K562 (cell line): Measurements from ENCODE around the gene CLEC18B. TPM values are rescaled to one million over a fixed set of nuclear protein-coding genes. Genes with fewer than 3 reads are reported as not detected.

Experiments
- ATAC-seq: fragments of 200-7000 bp; cut with Tn5 transposase; 3 replicates; pipeline ENCODE4 v1.9.1; 2020; ENCODE audit warnings: moderate library complexity
- BruUV-seq: library from RNA; stranded (reverse); fragments of 400-500 nt; replicated peaks from 2 replicates; lab custom pipeline; 2021; lab: Mats Ljungman, UMichigan
- CTCF ChIA-PET: fragments of 300-600 bp; formaldehyde crosslinking; extraction: SDS; loops from one replicate; lab custom pipeline; 2021; ENCODE audit warnings: low intra/inter-chr PET ratio; lab: Yijun Ruan, JAX
- POLR2A ChIA-PET: fragments of 300-600, 350-650 bp; sonication (Branson Sonifier 250); formaldehyde crosslinking; extraction: SDS; loops from one replicate; lab custom pipeline; 2021; ENCODE audit warnings: antibody characterized with exemption, inconsistent platforms; lab: Yijun Ruan, JAX
- DNase-seq, 4 experiments: peaks; one replicate each; pipeline versions ENCODE4 v3.0.0 to v3.0.0-alpha.2; 2011 to 2018; ENCODE audit warnings: low spot score in 3 of 4, mixed read lengths in 3 of 4; ENCODE audit errors: extremely low read depth in 1 of 4
- FAIRE-seq: peaks from 2 replicates; lab custom pipeline; 2011; peaks lifted over from hg19 to GRCh38; lab: Jason Lieb, UNC
- H2AFZ ChIP-seq: 2 replicates; pipeline ENCODE4 v1.6.0; 2011; ENCODE audit warnings: low read depth, low read length, control low read depth, inconsistent platforms
- H3K27ac ChIP-seq: fragments of 200-600 bp; 3 replicates; pipeline ENCODE4 v1.8.0; 2011; ENCODE audit warnings: low read depth, mild to moderate bottlenecking, control low read depth, inconsistent platforms, low read length, moderate library complexity, mixed read lengths; ENCODE audit errors: extremely low read depth
- H3K27me3 ChIP-seq, 2 experiments: fragments of 300-600 bp in 1 of 2; 2 replicates in 1 of 2; 3 replicates in 1 of 2; pipeline versions ENCODE4 v1.6.0 to v1.8.0; 2011; ENCODE audit warnings: inconsistent platforms in 2 of 2, low read length in 2 of 2, mild to moderate bottlenecking in 1 of 2, mixed read lengths in 1 of 2, moderate library complexity in 1 of 2; ENCODE audit not compliant: control insufficient read depth in 2 of 2, insufficient read depth in 2 of 2
- H3K36me3 ChIP-seq: fragments of 300-600 bp; 3 replicates; pipeline ENCODE4 v1.8.0; 2011; ENCODE audit warnings: mild to moderate bottlenecking, low read length, inconsistent platforms; ENCODE audit not compliant: control insufficient read depth, insufficient read depth
- H3K4me1 ChIP-seq, 2 experiments: fragments of 200-600 bp in 1 of 2; replicated peaks in 1 of 2; 2 replicates in 1 of 2; 3 replicates in 1 of 2; pipeline versions ENCODE4 v1.5.1 to v1.8.0; 2011; ENCODE audit warnings: inconsistent platforms in 2 of 2, low read length in 2 of 2, mild to moderate bottlenecking in 1 of 2, mixed read lengths in 1 of 2, moderate library complexity in 1 of 2; ENCODE audit not compliant: control insufficient read depth in 2 of 2, insufficient read depth in 2 of 2
- H3K4me2 ChIP-seq: 2 replicates; pipeline ENCODE4 v1.6.1; 2011; ENCODE audit warnings: low read length, control low read depth, inconsistent platforms, mixed read lengths; ENCODE audit not compliant: insufficient read depth
- H3K4me3 ChIP-seq: fragments of 200-600 bp; sonication (generic), shearing (Covaris generic); 2 replicates; pipeline ENCODE4 v1.5.1; 2016; ENCODE audit warnings: control low read depth, inconsistent platforms
- H3K79me2 ChIP-seq: fragments of 200-600 bp; 3 replicates; pipeline ENCODE4 v1.8.0; 2011; ENCODE audit warnings: low read length, inconsistent platforms; ENCODE audit not compliant: control insufficient read depth, insufficient read depth
- H3K9ac ChIP-seq, 2 experiments: 2 replicates each; pipeline versions ENCODE4 v1.6.0 to v1.6.1; 2011; ENCODE audit warnings: low read depth in 2 of 2, low read length in 2 of 2, control low read depth in 1 of 2, inconsistent platforms in 1 of 2, mild to moderate bottlenecking in 1 of 2, mixed read lengths in 1 of 2; ENCODE audit not compliant: insufficient read depth in 1 of 2
- H3K9me1 ChIP-seq: one replicate; pipeline ENCODE4 v1.6.0; 2011; ENCODE audit warnings: inconsistent platforms, mild to moderate bottlenecking, low read length, moderate library complexity; ENCODE audit not compliant: control insufficient read depth, insufficient read depth
- H3K9me3 ChIP-seq: replicated peaks from 2 replicates; pipeline ENCODE4 v1.5.1; 2011; ENCODE audit warnings: low read depth, low read length, inconsistent platforms; ENCODE audit not compliant: control insufficient read depth, insufficient read depth
- H4K20me1 ChIP-seq: replicated peaks from 2 replicates; pipeline ENCODE4 v1.6.1; 2011; ENCODE audit warnings: low read length, inconsistent platforms, mixed read lengths; ENCODE audit not compliant: control insufficient read depth, insufficient read depth
- BACH1 ChIP-seq: fragments of 200-800 bp; sonication (Bioruptor generic); IDR thresholded peaks from 2 replicates; pipeline ENCODE4 v1.6.1; 2016; ENCODE audit warnings: missing genetic modification characterization, missing compliant biosample characterization
- CREM ChIP-seq: IDR thresholded peaks from 2 replicates; pipeline ENCODE4 v1.6.1; 2014; ENCODE audit warnings: antibody characterized with exemption, low read depth
- IRF2 ChIP-seq: sonication (generic); formaldehyde crosslinking; IDR thresholded peaks from 2 replicates; pipeline ENCODE4 v1.8.1; 2022; ENCODE audit warnings: mild to moderate bottlenecking, missing genetic modification reagents
- KLF6 ChIP-seq: fragments of 250-450 bp; sonication (Bioruptor Pico); IDR thresholded peaks from 2 replicates; pipeline ENCODE4 v1.4.0; 2020; ENCODE audit warnings: mild to moderate bottlenecking, moderate library complexity, borderline replicate concordance
- PPARD ChIP-seq: fragments of 250-450 bp; sonication (Bioruptor Pico); IDR thresholded peaks from 2 replicates; pipeline ENCODE4 v1.8.0; 2022; ENCODE audit warnings: inconsistent platforms, mild to moderate bottlenecking, moderate library complexity
- WGBS: fragments of 100-300 bp; shearing (Covaris generic); methylation state at CpG from one replicate; pipeline ENCODE4 v1.1.6; 2016; ENCODE audit warnings: low coverage, mixed read lengths; ENCODE audit not compliant: insufficient coverage; ENCODE audit errors: missing lambda C conversion rate; 5-methylcytosine and 5-hydroxymethylcytosine counted together
- in situ Hi-C: fragments of 300-500 bp; cut with MboI; formaldehyde crosslinking; loops from 4 replicates; pipeline ENCODE4 v1.15.0; 2018; ENCODE audit warnings: inconsistent platforms, mixed read lengths
- intact Hi-C: fragments of 100-400 bp; cut with micrococcal nuclease; formaldehyde crosslinking; loops from 2 replicates; pipeline ENCODE4 v1.14.2; 2022
- polyA plus RNA-seq, 8 experiments: library from polyadenylated mRNA; depleted of rRNA in 4 of 8; stranded (reverse) in 5 of 8; unstranded in 3 of 8; fragments of >200 nt; fragmentation: Nextera tagmentation in 2 of 8; fragmentation: Illumina TruSeq in 1 of 8; extraction: Ambion mirVana in 2 of 8; extraction: Trizol in 1 of 8; gene quantifications; 2 replicates each; pipeline versions ENCODE4 v1.2.1 to v1.2.3, GENCODE V29; 2011 to 2014; ENCODE audit warnings: inconsistent platforms in 1 of 8, missing spikeins in 1 of 8
- total RNA-seq, 7 experiments: library from RNA; depleted of rRNA in 6 of 7; stranded (reverse); fragments of >200 nt in 6 of 7; fragmentation: Illumina TruSeq in 2 of 7; extraction: Trizol in 2 of 7; gene quantifications; 2 replicates each; pipeline versions ENCODE4 v1.2.1 to v1.2.3, GENCODE V29; 2011 to 2021; ENCODE audit warnings: low replicate concordance in 1 of 7
- TF ChIP-seq, protein P1 (sequence below): fragments of 450-650 bp; IDR thresholded peaks from 2 replicates; pipeline ENCODE4 v1.7.1; 2018; ENCODE audit warnings: mild to moderate bottlenecking, low read depth; ENCODE audit not compliant: partially characterized antibody
- TF ChIP-seq, protein P2 (sequence below): fragments of 250-450 bp; sonication (Bioruptor Pico); IDR thresholded peaks from 2 replicates; pipeline ENCODE4 v1.4.0; 2020; ENCODE audit warnings: mild to moderate bottlenecking, moderate library complexity

The CLEC18B gene
- total and polyA plus RNA-seq, 9 of the 15 experiments (the other 6 are each of a cell fraction or from before 2014, with no cell fraction given), result 0.23 to 7.6 (median 3.5) TPM

DNA sequence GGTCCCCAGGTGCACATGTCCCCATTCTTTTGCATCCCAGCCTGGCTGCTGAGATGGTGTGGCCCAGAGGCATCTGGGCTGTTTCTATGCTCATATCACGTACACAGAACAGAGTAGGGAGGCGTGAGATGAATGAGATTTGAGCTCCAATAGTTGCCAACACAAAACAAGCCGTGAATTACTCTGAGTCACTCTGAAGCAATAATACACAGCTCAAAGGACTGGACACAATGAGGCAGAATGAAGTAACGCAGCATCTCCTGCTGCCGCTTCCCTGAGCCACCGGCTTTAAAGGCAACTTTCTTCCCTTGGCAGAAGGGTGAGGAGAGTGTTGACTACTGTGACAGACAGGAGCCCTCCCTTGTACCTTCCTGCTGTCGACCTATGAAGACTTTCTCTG lies 33.9 kb upstream of the CLEC18B start (continued):
- TF ChIP-seq, protein P1, sequence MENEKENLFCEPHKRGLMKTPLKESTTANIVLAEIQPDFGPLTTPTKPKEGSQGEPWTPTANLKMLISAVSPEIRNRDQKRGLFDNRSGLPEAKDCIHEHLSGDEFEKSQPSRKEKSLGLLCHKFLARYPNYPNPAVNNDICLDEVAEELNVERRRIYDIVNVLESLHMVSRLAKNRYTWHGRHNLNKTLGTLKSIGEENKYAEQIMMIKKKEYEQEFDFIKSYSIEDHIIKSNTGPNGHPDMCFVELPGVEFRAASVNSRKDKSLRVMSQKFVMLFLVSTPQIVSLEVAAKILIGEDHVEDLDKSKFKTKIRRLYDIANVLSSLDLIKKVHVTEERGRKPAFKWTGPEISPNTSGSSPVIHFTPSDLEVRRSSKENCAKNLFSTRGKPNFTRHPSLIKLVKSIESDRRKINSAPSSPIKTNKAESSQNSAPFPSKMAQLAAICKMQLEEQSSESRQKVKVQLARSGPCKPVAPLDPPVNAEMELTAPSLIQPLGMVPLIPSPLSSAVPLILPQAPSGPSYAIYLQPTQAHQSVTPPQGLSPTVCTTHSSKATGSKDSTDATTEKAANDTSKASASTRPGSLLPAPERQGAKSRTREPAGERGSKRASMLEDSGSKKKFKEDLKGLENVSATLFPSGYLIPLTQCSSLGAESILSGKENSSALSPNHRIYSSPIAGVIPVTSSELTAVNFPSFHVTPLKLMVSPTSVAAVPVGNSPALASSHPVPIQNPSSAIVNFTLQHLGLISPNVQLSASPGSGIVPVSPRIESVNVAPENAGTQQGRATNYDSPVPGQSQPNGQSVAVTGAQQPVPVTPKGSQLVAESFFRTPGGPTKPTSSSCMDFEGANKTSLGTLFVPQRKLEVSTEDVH, result no peak
- no peak for TF ChIP-seq KLF6 (CRISPR knock-in tag)
- no peak for TF ChIP-seq PPARD (CRISPR knock-in tag)
- TF ChIP-seq CREM, result no peak

DNA sequence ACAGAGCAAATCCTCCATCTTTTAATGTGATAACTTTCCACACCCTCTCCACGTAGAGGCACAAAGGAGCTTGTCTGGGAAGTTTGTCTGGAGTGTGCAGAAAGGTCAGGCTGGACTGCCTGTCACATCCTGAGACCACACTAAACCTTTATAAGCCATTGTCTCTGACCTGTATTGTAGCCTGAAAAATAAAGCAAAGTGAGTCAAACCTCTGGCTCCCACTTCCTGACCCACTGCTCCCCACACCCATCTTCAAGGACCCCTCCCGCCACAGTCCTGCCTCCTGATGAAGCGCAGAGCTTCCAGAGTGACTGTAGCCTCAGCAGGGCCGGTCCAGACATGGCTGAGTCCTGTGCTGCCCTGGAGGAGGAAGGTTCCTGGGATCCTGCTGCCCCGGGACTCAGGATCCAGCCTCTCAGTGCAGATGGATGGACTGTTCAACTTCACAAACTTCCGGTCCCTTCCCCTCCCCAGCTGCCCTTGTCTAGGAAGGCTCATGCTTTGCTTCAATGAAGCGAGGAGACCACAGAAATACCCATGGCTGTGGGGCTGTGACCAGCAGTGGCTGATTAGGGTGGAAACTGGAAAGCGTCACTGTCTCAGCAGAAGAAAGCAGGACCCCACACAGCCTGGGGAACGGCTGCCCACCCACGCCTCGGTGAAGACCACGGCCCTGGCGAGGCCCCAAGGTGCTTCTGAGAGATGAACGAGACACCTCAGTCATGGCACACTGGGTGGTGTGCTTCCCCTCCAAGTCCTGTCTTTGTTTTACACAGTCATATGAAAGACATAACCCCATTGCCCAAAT lies 30.9 kb upstream of the CLEC18B start:
- no peak for FAIRE-seq
- Histone ChIP-seq H3K9me1 (no peaks in the 10 kb centered on the region), H2AFZ (no peak overlapping the region), H3K4me3 (no peak overlapping the region), H3K4me2 (no peak overlapping the region), H3K36me3 (peaks cover 34% of the 10 kb centered on the region; the same call in 2 of the 3 replicates), H3K27ac (no peak overlapping the region), H3K9ac (no peak overlapping the region), H3K79me2 (no peaks in the 10 kb centered on the region), H3K4me1 (no peaks in the 10 kb centered on the region; a peak in 1 of 5 replicates), H3K9me3 (no peaks in the 10 kb centered on the region), H3K27me3 (no peaks in the 10 kb centered on the region), H4K20me1 (no peaks in the 10 kb centered on the region)
- no peak for DNase-seq
- TF ChIP-seq IRF2 (CRISPR knock-in tag) (no peak), BACH1 (no peak)
- TF ChIP-seq, protein P2, sequence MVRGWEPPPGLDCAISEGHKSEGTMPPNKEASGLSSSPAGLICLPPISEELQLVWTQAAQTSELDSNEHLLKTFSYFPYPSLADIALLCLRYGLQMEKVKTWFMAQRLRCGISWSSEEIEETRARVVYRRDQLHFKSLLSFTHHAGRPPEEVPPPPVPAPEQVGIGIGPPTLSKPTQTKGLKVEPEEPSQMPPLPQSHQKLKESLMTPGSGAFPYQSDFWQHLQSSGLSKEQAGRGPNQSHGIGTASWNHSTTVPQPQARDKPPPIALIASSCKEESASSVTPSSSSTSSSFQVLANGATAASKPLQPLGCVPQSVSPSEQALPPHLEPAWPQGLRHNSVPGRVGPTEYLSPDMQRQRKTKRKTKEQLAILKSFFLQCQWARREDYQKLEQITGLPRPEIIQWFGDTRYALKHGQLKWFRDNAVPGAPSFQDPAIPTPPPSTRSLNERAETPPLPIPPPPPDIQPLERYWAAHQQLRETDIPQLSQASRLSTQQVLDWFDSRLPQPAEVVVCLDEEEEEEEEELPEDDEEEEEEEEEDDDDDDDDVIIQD (CRISPR knock-in tag), result no peak
- intact Hi-C loops (no loop called here), in situ Hi-C loops (no loop called here)
- no TSS peak for BruUV-seq
- POLR2A ChIA-PET, result no interaction called here
- no peak for ATAC-seq
- CTCF ChIA-PET, result no interaction called here
- WGBS, result 96% methylated on average over 11 of the region's 14 CpGs
